ENCODE data around the gene PALD1. TPM values are rescaled to one million over a fixed set of nuclear protein-coding genes. Genes with fewer than 3 reads are reported as not detected.

PALD1 gene
- total RNA-seq, 1 donor from 2014 or later, result 7.8 TPM

- no peak for ATAC-seq
- no peak for DNase-seq (ENCODE audit: low spot score)
- intact Hi-C loops (cut with DNase I), result no loop called here
These were observed 45.0 kb downstream of the PALD1 start for GRCh38 chr10:70523549-70523948.

- ATAC-seq (no peak), DNase-seq (ENCODE audit: low spot score) (no peak)
- intact Hi-C loops (cut with DNase I), result no loop called here
These were observed 49.7 kb downstream of the PALD1 start for GRCh38 chr10:70528314-70528713.

DNA sequence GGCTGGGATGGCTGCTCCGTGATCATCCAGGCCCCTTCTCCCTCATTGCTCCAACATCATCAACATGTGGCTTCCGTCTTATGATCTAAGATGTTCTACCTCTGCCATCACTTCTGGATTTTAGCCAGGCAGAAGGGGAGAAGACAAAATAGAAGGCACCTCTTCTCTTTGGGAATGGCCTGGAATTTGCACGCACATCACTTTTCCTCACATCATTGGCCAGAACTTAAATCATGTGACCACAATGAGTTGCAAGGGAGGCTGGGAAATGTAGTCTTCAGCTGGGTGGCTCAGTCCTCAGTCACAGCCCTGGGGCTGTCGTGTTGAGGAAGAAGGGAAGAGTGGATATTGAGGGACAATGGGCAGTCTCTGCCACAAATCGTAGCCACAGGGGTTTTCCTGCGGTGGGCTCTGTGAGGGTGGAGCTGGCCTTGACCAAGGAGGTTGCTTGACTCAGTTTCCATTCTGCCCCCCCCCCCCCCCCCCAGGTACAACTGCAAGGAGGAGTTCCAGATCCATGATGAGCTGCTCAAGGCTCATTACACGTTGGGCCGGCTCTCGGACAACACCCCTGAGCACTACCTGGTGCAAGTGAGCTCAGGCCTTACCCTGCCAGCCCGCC lies 50.3 kb downstream of the PALD1 start:
- no peak for DNase-seq (ENCODE audit: low spot score)
- peak; percentile 64 for ATAC-seq
- intact Hi-C loops (cut with DNase I), result no loop called here

GRCh38 chr10:70529848-70530247 lies 51.3 kb downstream of the PALD1 start:
- intact Hi-C loops (cut with DNase I), result no loop called here
- ATAC-seq, result no peak
- DNase-seq (ENCODE audit: low spot score), result no peak

GRCh38 chr10:70530315-70530714 lies 51.7 kb downstream of the PALD1 start:
- ATAC-seq (no peak), DNase-seq (ENCODE audit: low spot score) (no peak)
- intact Hi-C loops (cut with DNase I), result no loop called here

DNA sequence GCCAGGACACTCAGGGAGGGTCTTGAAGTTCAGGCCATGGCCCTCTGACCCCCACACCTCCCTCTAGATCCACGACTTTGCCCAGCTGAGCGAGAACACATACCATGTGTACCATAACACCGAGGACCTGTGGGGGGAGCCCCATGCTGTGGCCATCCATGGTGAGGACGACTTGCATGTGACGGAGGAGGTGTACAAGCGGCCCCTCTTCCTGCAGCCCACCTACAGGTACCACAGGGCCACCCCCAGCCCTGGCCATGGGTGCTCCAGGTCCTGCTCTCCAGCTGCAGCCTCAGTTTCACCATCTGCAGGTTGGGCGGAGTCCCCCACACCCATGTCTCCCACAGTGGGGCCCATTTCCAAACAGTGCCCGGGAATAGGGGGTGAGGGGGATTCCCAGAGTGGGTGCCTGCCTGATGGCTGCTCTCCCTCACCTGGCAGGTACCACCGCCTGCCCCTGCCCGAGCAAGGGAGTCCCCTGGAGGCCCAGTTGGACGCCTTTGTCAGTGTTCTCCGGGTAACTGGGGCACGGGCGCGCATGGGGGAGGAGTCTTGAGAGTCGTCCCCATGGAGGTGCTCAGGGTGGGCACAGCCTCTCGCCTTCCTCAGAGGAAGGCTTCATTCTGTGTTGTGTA lies 54.1 kb downstream of the PALD1 start:
- no peak for ATAC-seq
- intact Hi-C loops (cut with DNase I), result no loop called here
- no peak for DNase-seq (ENCODE audit: low spot score)

DNA sequence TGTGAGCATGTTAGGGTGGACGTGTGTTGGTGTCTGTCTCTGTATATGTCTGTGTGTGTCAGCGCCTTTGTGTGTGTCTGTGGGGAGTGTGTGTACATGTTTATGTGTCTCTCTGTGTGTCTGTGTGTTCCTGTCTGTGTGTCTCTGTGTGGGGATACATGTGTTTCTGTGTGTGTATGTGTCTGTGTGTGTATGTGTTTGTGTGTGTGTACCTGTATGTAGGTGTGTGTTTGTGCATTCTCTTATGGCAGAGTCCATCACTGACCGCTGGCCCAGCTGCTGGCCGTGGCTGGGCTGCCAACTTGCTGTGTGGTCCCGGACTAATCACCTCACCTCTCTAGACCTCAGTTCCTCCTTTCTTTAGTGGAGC lies 54.6 kb downstream of the PALD1 start:
- ATAC-seq, result no peak
- DNase-seq (ENCODE audit: low spot score), result no peak
- intact Hi-C loops (cut with DNase I), result no loop called here

DNA sequence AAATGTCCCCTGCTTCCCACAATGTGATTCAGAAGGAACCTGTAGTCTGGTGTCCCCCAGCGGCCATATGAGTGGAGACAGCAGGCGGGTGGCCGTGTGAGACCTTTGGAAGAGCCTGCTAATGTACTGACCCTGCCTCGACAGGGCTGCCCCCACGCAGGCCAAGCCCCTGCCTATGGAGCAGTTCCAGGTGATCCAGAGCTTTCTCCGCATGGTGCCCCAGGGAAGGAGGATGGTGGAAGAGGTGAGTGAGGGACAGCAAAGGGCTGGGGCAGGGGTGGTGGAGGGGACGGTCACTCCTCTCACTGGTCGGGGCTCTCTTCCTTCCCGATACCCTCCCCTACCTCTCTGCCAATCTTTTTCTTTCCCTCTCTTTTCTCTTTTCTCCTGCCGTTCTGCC lies 55.7 kb downstream of the PALD1 start:
- intact Hi-C loops (cut with DNase I), result no loop called here
- DNase-seq (ENCODE audit: low spot score), result no peak
- no peak for ATAC-seq

DNA sequence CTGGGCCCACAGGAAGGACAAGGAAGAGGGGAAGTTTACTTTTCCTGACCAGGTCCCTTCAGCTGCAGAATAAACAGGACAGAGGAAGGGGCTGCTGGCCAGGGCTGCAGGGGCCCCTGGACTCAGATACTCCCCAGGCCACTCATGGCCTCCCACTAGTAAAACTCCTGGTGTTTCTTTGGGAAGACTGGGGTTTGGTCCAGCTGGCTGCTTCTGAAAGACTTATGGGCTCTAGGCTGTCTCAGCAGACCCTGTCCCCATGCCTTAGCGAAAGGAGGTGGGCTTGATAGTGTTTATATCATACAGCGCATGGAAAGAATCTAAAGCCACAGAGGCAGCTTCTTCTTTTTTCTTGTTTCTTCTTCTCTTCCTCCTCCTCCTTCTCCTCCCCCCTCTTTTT lies 56.4 kb downstream of the PALD1 start:
- no peak for DNase-seq (ENCODE audit: low spot score)
- intact Hi-C loops (cut with DNase I), result no loop called here

DNA sequence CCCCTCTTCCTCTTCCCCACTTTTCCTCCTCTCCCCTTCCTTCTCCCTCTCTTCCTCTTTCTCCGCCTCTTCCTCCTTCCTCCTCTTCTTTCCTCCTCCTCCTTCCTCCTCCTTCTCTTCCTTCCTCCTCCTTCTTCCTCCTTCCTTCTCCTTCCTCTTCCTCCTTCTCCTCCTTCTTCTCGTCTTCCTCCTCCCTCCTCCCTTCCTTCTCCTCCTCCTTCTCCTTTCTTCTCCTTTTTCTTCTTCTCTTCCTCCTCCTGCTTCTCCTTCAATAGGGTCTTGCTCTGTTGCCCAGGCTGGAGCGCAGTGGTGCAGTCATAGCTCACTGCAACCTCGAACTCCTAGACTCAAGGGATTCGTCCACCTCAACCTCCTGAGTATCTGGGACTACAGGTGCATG lies 56.9 kb downstream of the PALD1 start:
- no peak for DNase-seq (ENCODE audit: low spot score)
- ATAC-seq, result no peak
- intact Hi-C loops (cut with DNase I), result no loop called here

More for the DNA sequence above, 56.4 kb downstream of the PALD1 start:
- ATAC-seq, result no peak

- ATAC-seq (no peak), DNase-seq (ENCODE audit: low spot score) (no peak)
- intact Hi-C loops (cut with DNase I), result no loop called here
These were observed 57.8 kb downstream of the PALD1 start for GRCh38 chr10:70536196-70536861.

- intact Hi-C loops (cut with DNase I), result no loop called here
- DNase-seq (ENCODE audit: low spot score), result no peak
- ATAC-seq, result no peak
These were observed 59.0 kb downstream of the PALD1 start for GRCh38 chr10:70537398-70538194.

DNA sequence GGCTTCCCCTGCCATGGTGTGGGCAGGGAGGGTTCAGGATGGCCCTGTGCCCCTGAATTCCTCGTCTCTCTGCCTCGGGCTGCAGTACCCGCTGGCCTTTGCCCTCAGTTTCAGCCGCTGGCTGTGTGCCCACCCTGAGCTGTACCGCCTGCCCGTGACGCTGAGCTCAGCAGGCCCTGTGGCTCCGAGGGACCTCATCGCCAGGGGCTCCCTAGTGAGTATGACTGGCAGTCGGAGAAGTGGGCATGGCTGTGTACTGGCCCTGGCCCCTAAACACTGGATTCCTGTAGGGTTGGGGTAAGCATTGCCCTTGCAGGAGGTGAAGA lies 59.6 kb downstream of the PALD1 start:
- ATAC-seq (no peak), DNase-seq (ENCODE audit: low spot score) (no peak)
- intact Hi-C loops (cut with DNase I), result no loop called here

DNA sequence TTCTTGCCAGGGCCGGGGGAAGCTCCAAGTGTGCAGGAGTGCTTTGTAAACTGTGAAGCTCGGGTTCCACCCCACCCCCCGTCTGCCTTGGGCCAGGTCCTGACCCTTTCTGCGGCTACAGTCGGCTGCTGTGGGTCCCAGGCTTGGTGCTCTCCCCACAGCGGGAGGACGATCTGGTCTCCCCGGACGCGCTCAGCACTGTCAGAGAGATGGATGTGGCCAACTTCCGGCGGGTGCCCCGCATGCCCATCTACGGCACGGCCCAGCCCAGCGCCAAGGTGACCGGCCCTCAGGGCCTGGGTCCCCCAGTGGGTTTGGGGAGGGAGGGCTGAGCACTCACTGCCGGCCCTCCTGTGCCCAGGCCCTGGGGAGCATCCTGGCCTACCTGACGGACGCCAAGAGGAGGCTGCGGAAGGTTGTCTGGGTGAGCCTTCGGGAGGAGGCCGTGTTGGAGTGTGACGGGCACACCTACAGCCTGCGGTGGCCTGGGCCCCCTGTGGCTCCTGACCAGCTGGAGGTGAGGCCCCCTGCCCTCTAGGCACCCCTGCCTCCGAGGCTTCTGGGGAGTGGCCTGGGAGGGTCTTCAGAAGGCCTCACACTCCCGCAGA lies 60.3 kb downstream of the PALD1 start:
- intact Hi-C loops (cut with DNase I), result no loop called here
- no peak for ATAC-seq
- DNase-seq (ENCODE audit: low spot score), result no peak

DNA sequence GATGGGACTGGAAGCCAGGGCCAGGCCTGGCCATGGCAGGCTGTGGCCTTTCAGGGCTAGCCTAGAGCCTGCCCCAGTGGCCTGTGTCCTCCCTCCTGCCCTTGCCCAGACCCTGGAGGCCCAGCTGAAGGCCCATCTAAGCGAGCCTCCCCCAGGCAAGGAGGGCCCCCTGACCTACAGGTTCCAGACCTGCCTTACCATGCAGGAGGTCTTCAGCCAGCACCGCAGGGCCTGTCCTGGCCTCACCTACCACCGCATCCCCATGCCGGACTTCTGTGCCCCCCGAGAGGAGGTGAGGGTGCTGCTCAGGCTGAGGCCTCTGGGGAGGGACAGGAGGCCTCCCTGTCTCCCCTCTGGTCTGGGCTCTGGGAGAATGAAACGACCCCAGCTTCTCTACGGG lies 60.9 kb downstream of the PALD1 start:
- no peak for ATAC-seq
- no peak for DNase-seq (ENCODE audit: low spot score)
- intact Hi-C loops (cut with DNase I), result no loop called here

- DNase-seq (ENCODE audit: low spot score) (no peak), ATAC-seq (peak; percentile 26)
- intact Hi-C loops (cut with DNase I), result loop anchor here (5.0 kb wide), 1 partner anchor 78 kb away; no protein-coding TSS in a partner anchor
These were observed 61.7 kb downstream of the PALD1 start for GRCh38 chr10:70540089-70540788.

- DNase-seq (ENCODE audit: low spot score), result no peak
- intact Hi-C loops (cut with DNase I), result loop anchor here (5.0 kb wide), 1 partner anchor 79 kb away; no protein-coding TSS in a partner anchor
These were observed 62.3 kb downstream of the PALD1 start for GRCh38 chr10:70540789-70541360.

GRCh38 chr10:70541736-70542564 lies 63.4 kb downstream of the PALD1 start:
- ATAC-seq (no peak), DNase-seq (ENCODE audit: low spot score) (no peak)
- intact Hi-C loops (cut with DNase I), result loop anchor here (5.0 kb wide), 1 partner anchor 80 kb away; no protein-coding TSS in a partner anchor

More at GRCh38 chr10:70540789-70541360, 62.3 kb downstream of the PALD1 start:
- no peak for ATAC-seq
